ENCODE results near the gene KCNJ8.
"Not testable (repeated sequence)": the region's sequence is repeated elsewhere in the genome, so short reads cannot be mapped to it uniquely, and the experiment has no call there.

The KCNJ8 gene

DNA sequence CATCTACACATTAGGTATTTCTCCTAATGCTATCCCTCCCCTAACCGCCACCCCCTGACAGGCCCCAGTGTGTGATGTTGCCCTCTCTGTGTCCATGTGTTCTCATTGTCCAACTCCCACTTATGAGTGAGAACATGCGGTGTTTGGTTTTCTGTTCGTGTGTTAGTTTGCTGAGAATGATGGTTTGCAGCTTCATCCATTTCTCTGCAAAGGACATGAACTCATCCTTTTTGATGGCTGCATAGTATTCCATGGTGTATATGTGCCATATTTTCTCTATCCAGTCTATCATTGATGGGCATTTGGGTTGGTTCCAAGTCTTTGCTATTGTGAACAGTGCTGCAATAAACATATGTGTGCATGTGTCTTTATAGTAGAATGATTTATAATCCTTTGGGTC lies 8.2 kb upstream of the KCNJ8 start:
- not testable (repeated sequence) for DNase-seq

DNA sequence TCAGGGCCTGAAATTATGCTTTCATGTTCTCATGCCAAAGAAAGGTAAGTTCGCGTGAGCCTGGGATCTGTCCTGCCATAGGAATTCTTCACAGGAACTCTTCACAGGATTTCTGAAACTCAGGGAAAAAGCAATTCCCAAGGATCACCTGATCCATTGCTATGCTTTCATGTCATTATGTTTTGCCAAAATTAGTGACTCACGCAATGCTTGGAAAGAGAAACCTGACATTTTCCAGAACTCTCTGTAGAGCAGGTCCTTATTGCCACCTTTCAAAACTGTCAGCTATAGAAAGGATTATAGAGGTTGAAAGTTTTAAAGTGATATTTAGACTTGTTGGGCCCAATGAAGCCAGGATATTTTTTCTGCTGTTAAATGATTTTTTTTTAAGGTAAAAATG lies 6.3 kb upstream of the KCNJ8 start:
- DNase-seq: no peak

DNA sequence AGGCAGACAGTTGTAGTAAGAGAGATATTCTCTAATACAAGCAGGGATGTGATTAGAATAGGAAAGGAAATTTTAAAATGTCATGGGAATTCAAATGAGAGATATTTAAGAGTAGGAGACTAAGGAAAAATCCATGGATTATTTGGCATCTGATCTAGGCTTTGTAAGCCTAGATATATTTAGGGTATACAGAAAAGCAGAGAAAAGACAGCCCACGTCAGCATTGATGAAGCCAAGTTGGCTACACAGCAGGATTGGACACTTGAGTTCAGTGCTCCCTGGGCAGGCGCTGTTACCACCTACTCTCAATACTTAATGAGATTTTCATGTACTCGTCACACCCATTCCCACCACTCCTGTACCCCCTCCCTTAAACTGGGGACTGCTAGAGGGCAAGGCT lies 1.7 kb upstream of the KCNJ8 start:
- DNase-seq: no peak

DNA sequence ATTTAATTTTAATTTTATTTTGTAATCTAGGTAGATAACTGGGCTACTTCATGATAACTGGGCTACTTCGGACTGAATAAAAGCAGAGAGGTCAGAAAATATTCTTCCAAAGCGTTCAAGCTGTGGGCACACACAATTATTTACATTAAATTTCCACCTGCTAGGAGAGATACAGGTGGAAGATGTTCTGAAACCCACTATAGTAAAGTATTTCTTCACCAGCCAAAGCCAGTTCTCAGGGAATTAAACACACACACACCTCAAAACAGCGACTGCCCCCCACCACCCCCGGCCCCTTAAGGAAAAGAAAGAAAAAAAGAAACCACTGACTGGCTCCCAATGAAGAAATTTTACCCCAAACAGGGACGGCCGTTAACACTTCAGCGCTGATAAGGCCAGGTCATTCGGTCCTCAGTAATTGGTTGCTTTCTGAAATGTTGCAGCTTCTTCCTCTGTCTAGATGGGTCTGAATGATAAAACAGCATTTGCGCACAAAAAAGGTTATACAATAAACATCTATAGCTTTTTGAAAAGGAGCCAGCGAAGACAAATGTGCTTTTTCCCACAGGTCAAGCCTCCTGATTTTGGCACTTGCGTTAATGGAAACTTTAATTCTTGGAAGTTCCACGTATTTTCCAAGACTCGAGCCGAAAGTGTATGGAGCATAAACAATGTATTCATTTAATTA lies 771 bp upstream of the KCNJ8 start:
- DNase-seq: no peak

DNA sequence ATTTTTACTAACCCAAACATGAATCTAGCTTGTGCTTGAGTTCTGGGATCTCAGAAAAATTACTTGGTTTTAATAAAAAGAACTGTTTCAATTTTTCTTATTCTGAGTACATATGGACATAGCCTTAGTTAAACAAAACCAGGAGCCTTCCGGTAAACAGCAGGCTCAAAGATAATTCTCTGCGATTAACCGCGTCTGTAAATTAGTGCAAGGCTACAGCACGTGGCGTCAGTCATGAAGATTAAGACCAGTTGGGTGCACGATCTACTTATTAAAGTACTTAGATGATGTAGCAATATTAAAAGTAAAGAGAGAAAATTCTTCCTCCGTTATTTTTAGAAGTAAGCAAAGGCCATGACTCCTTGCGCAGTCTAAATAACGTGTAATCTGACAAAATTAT lies 700 bp downstream of the KCNJ8 start:
- DNase-seq: no peak

DNA sequence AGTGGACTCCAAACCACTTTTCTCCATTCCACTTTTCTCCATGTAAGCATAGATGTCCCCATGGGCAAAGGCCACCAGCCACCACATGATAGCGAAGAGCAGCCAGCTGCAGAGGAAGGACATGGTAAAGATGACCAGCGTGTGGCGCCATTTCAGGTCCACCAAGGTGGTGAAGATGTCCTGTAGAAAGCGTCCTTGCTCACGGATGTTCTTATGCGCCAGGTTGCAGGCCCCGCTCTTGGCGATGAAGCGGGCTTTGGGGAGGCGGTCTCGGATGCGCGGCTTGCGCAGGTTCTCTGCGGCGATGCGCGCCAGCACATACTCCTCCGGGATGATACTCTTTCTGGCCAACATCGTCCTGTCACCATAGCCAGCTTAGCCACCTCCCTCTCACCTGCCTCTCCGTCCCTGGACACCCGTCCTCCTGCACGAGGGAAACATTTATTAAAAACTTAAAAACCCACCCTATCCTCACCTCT lies 1.2 kb downstream of the KCNJ8 start:
- DNase-seq: no peak

DNA sequence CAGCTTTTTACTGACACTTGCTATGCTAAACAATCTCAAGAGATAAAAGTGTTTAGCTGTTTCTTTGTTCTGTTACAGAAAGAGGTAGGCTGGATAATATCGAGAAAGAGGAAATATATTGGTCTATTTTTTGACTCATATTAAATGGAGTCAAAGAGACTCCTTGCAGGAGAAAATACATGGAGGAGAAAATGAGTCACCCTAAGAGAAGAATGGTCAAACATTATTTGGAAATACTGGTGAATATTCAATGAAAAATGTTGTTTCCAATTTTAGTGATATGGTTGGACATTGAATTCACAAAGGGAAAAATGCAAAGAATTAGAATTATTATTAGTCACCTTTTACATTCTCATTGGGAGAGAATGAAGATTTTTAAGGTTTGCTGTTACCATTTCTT lies 3.2 kb downstream of the KCNJ8 start:
- DNase-seq: no peak

DNA sequence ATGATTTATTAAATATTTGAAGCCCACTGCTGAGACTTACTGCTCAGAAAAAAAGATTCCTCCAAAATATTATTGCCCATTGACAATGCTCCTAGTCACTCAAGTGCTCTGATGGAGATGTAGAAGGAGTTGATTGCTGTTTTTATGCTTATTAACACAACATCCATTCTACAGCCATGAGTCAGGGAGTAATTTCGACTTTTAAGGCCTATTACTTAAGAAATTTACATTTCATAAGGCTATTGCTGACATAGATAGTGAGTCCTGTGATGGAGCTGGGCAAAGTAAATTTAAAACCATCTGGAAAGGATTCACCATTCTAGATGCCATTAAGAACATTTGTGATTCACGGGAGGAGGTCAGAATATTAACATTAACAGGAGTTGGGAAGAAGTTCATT lies 5.2 kb downstream of the KCNJ8 start:
- DNase-seq: no peak

DNA sequence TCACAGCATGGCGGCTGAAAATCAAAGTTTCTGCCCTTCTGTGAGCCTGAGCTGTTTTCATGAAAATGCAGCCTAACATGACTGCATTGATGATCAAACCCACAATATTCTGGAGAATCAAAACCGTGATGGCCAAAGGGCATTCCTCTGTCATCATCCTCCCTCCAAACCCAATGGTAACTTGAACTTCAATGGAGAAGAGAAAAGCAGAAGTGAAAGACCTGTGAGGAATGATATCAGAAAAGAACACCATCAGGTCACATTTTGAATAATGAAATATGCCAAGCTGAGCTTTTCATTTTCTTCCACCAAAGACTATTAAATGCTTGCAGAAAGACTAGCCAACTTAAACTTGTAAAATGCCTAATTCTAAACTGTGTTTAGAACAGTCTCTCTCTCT lies 8.1 kb downstream of the KCNJ8 start:
- DNase-seq: no peak

DNA sequence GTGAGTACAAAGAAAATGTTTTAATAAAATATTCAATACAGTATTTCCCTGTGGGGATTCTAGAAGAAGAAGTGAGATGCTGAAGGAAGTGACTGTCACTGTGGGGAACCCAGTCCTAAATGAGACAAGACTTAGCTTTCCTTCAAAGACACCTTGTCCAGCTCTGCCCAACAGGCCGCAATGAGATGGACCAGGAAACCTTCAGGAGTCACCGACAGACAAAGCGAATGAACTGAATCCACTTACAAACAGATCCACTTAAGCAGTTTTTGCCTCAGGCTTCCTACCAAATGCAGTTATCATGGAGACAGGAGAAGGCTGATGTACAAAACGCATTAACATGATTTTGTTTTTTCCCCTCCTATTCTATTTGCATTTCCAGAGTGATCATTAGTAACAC lies 9.6 kb downstream of the KCNJ8 start:
- no peak for DNase-seq

DNA sequence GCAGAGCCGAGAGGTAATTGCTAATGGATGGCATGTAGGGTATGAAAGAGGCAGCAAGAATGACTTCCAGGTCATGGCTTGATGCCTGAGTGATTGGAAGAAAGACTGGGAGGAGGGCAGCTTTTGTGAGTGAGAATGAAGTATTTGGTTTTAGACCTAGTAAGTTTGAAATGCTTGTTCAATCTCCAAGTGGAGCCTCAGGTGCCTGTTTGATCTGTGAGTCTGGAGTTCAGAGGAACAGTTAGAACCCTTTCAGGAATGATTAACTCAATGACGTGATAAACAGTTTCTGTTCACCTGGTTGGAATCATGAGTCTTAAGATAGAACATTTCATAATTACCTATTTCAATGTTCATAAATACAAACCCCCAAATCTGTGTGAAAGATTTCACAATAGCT lies 10.4 kb downstream of the KCNJ8 start:
- DNase-seq: no peak

DNA sequence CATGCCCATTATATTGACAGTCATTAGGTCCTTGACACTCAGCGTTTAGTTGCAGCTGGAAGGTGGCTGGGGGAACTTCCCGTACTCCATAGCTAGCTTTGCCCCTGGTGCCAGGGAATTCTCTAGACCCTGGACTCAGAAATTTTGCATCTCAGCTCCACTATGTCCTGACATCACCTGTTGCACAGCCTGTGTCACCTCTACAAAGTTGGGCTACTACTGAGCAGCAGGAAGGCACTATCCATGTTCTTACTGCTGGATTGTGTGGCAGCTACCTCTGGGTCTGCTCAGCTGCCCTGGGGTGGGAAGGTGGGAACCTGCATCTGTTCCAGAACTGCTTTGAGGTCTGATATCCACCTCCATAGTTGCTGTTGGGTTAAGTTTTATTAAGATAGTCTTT lies 11.0 kb downstream of the KCNJ8 start:
- DNase-seq: no peak

DNA sequence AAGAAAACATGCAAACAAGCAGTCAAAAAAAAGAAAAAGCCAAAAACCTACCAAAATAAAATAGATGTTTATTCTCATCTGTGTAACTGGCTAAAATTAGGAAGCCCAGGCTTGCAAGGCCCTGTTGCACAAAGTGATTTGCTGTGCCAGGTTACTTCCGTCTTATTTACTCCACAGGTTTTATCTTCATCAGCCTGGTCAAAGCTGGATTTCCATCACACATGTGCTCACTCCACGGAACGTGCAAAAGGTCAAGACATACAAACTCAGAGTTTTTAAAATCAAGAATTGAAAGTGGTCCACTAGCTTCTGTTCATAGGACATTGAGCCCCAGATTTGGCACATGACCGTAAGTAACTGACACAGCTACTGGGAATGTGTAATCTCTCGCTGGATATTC lies 14.8 kb downstream of the KCNJ8 start:
- no peak for DNase-seq

DNA sequence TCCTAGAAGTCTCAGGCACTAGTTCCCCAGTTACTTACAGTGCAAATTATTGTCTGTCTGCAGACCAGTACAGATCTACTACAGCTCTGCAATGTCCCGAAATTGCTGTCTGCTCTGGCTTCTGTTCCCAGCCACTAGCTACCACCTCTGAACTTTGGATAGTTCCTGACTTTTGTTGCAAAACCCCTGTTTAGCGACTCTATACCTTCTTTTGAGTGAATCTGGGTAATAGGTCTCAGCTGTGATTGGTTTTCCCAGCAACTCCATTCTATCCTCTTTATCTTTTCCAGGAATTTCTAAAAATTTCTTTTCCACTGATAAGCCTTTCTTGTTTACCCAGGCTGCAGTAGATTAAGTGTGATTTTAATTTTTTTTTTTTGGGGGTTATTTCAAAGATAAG lies 16.8 kb downstream of the KCNJ8 start:
- DNase-seq: no peak

DNA sequence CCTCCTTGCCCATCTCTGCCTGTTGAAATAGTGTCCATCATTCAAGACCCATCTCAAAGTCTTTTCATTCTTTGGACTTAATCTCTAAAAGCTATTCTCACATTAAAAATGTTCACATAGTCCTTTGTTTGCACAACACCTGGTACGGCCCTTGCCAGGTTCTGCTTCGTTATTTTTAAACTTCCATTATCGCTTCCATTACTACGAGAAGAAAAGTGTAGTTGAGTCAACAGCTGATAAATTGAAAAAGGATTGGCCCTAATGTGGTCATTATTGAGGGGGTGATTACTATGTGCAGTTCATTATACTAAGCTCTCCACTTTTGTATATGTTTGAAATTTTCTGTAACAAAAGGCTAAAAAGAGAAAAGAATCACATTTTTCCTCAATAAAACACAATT lies 17.8 kb downstream of the KCNJ8 start:
- DNase-seq: no peak

DNA sequence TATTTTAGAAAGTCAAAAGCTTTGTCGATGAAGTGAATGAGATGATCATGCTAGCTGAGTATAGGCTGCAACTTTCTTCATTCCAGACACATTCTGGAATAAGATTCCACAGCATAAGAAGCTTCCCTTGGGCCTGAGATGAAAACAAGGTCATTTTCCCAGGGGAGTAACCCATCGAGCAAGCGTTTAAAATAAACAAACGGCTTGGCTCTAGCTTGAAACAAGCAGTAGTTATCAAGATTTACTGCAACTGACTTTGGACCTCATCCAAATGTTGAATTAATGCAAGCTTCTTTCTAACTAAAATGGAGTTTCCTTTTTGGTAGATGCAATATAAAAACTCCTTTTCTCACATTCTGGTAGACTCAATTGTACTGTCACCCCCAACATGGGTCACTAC lies 23.0 kb downstream of the KCNJ8 start:
- DNase-seq: no peak

DNA sequence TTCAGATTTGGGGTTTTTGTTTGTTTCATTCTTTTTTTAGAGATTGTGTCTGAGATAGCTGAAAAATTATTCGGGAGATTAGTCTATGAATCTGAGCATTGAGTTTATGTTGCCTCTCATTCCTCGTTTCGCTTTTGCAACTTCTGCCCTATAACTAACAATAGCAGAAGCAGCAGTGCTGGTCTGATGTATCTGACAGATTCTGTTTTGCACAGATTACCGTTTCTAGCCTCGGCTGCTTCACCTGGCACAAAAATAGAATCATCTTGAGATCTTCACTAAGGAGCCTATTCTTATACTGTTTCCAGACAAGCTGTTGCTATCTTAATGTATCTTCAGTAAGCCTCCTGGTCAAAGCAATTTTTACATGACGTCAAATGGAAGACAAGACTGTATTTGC lies 29.2 kb downstream of the KCNJ8 start:
- DNase-seq: no peak

DNA sequence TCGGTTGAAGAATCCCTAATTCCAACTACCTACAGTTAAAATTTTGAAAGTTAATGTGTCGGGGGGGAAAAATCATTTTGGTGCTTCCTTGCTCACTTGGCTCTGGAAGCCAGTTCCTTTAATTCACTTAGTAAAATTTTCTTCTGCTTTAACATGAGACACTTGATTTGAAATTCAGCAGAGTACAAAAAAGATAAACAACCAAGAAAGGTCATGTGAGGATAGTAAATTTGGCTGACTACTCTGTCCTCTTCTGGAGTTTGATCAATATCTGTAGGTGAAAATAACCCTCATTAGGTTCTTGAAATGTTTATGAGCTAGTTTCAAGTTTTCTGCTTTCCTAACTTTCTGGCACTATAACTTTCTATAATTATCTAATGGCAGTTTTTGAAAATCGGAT lies 43.4 kb downstream of the KCNJ8 start:
- DNase-seq: no peak

DNA sequence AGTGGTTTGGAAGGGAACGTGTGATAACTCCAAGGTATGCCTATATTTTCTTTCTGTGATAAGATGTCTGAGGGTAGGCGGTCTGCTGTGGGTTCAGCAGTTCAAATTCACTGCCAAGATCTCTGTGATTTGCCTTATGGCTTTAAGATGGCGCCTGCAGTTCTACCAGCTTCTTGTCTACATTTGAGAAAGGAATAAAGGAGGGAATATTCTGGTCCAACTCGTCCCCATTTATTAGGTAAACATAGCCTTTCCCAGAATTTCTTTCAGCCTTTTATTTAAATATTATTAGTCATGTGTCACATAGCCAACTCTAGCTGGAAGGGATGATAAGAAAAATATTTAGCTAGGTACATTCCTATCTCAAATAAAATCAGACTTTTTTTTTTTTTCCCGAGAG lies 48.8 kb downstream of the KCNJ8 start:
- no peak for DNase-seq

DNA sequence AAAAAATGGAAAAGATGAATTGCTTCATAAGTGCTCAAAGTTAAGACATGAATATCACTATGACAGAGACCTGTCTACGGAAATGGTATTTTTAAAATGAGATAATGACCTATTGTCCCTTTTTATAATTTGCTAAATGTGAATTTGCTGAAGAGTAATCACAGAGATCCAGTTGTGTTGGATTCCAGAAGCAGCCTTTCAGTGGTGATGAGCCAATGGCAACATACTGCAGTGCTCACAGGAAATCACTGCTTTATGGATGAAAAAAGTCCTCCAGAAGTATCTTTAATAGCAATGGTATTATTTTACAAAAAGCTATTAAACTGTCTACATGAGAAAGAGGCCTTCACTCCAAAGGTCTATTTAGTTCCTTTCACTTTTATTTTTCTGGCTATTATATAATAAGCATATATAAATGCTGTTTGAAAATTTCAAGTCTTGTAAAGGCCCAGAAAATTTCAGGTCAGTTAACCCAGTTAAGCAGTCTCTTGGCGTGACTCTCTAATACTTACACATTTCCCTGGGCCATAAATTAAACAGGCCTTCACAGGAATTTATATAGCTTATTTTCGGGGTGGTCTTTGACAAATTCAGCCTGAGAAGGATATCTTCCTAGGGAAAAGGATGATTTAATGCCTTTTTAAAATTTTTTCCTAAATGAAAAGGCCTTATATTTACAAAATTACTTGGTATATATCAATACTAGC lies 55.4 kb downstream of the KCNJ8 start:
- DNase-seq: no peak

DNA sequence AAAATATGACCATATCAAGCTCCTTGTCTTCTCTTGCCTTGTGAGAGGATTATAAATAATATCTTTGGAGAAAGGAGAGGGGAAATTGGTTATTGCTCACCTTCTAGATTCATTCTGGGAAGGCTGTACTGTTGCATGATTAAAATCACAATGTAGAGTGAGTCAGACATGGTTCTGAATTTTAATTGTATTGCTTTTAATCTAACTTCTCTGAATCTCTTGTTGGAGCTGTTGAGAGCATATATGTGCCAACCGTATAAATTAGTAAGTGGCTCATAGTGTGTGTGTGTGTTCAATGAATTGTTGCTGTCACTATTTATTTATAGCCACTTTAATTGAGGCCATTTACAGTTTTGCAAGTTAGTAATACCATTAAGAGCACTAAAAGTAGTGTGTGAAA lies 56.1 kb downstream of the KCNJ8 start:
- no peak for DNase-seq

DNA sequence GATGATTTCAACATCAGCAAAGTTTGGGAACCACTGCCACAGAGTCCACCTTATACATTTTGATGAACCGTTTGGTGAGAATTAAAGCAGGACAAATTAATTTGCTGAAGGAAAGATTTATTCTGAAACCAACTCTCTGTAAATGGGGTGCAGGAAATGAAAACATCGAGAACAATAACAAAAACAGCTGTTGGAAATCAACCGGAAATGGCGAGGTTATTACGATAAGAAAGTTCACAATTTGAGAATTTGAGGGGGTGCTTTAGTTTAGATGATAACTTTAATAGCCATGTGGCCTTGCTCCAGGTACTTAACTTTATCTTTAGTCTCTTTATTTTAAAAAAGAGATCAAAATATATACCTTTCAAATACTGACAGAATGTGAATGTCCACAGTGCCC lies 56.7 kb downstream of the KCNJ8 start:
- no peak for DNase-seq

DNA sequence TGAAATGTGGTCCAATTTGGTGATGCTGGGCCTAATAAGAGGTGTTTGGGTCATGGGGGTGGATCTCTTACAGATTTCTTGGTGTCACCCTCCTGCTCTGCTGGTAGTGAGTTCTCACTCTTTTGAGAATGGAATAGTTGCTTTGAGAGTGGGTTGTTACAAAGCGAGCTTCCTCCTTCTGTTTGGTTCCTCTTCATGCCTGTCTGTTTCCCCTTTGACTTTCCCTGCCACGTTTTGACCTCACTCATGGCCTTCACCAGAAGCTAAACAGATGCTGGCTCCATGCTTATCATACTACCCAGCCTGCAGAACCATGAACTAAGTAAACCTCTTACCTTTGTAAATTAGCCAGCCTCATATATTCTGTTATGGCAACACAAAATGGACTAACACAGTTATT lies 59.1 kb downstream of the KCNJ8 start:
- no peak for DNase-seq
